ENCODE results near the gene TMEM30B.

DNA sequence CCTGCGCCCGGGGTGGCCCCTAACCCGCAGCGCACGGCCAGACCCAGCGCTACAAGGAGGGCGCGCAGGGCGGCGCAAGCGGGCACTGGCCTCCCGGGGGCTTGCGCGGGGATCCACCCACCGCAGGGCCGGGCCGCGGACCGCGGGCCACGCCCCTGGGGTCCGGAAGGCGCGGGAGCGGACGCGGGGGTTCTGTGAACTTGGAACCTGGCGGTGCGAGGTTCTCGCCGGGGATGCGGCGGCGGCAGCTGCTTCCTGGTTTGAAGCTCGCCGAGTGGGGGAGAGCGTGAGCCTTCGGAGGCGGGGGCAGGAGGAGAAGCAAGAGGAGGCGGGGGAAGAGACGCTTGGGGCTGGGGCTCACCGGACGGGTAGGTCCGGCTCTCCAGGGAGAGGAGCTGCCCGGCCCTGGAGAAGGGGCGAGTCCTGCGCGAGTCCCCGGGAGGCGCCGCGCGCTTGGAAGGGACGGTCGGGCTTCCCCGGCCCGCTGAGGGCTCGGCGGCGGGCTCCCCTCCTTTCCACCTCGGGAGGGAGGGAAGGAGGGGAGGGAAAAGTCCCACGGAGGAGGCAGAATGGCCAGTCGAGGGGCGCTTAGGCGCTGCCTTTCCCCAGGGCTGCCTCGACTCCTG is 40.4 kb upstream of the TMEM30B start, which contains the start of gene PRKCH:
- no peak for TF ChIP-seq KHSRP (IDR thresholded peaks at IDR 0.05)
- TF ChIP-seq, protein P1, sequence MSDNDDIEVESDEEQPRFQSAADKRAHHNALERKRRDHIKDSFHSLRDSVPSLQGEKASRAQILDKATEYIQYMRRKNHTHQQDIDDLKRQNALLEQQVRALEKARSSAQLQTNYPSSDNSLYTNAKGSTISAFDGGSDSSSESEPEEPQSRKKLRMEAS (CRISPR knock-in tag; IDR thresholded peaks at IDR 0.05) = no peak

All from K562 (cell line).